Hematopoietic multipotent progenitor cell treated with erythropoietin and hydrocortisone succinate and interleukin-3 and kit ligand, for 15 days (in vitro differentiated cells): ENCODE data around the gene MPRIP.

ENCODE experiments used
- DNase-seq: peaks from one replicate; pipeline ENCODE4 v3.0.0-alpha.2; 2015; ENCODE audit warnings: low spot score

MPRIP gene

DNA sequence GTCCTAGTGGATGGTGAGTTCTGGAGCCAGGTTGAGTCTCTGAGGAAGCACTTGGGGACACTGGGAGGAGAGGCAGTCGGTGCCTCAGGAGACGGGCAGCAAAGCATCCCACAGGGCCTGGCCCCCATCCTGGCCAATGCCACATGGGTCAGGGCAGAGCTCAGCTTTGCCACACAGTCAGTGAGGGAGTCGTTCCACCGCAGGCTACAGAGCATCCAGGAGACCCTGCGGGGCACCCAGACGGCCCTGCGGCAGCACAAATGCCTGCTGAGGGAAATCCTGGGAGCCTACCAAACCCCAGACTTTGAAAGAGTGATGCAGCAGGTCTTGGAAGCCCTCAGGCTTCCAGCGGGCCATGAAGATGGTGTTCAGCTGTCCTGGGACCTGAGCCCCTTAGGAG lies 124.2 kb downstream of the MPRIP start:
- DNase-seq = no peak

DNA sequence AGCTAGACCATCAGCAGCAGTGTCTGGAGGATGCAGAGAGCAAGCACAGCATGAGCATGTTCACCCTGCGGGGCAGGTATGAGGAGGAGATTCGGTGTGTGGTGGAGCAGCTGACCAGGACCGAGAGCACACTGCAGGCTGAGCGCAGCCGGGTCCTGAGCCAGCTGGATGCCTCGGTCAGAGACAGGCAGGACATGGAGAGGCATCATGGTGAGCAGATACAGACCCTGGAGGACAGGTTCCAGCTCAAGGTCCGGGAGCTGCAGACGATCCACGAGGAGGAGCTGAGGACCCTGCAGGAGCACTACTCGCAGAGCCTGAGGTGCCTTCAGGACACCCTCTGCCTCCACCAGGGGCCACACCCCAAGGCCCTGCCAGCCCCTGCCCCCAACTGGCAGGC lies 125.1 kb downstream of the MPRIP start:
- no peak for DNase-seq

DNA sequence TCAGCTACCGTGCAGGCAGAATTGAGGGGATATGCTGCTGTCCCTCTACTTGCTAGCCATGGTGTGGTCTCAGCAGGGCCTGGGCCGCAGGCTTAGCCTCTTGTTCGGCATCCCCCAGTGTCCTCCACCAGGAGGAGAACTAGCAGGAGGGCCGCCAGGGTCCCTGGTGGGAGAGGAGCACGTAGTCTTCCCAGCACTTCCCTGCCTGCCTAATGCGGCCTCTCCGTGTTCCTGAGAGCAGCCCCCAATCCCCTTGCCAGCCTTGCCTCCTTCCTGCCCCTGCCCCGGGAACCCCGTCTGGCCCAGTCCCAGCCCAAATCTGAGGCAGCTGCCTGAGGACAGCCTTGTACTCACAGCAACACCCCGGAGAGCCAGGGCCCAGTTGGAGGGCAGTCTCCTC lies 125.7 kb downstream of the MPRIP start:
- no peak for DNase-seq

DNA sequence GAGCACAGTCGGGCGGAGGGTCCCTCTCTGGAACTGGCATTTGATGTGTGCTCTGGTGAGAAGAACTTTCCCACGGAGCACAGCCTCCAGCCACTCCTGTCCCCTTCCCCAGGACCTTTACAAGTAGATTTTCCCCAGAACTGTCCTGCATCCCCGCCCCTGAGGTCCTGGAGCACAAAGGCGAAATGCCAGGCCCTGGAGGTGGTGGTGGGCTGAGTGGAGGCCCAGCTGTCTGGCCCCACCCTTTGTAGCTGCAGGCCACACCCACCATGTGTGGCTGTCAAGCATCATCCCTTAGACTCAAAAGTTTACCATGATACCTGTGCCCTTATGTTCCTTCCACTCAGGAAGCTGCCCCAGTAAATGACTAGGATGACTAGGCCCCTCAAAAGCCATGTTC lies 126.1 kb downstream of the MPRIP start:
- no peak for DNase-seq

DNA sequence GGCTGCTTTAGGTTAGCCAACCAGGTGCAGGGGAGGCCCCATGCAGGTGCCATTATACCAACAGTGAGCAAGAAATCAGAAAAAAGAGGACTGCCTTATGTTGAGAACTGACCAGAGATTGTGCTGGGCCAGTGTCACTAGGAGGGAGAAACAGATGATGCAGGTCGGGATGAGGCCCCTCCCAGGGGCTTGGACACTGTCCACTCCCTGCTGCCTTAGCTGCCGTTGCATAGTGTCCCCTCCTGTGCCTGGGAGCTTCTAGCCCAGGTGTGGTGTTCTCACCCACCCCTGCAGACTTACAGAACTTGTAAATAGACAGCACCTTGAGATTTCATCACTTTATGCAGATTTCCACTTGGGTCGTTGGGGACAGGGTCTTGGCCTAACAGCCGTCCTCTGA lies 127.1 kb downstream of the MPRIP start:
- DNase-seq = no peak

DNA sequence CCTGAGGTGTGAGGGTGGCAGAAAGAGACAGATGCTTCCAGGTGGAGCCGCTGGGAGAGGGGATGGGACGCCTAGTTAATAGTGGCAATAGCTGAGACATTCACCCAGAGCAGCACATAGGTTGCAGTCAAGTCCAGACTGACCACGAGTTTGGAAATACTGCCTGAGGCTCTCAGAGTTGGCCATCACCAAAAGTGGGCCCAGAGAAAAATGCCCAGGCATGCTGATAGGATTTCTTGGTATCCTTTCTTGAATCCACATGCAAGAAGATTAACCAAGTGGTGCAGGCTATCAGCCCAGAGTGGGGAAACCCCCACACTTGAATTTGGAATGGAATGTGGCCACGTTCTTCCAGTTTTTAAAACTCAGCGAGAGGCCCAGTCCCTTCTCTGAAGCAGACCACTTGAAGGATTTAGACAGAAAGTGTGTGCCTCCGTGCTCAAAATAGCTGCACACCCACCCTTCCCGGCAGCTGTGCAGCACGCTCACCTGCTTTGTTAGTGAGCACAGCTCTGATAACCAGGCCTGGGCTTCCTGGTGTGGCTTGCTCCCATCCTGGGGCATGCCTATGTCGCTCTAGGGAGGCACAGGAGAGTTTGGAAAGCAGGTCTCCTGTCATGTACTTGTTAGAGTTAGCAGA lies 128.2 kb downstream of the MPRIP start:
- DNase-seq = no peak

DNA sequence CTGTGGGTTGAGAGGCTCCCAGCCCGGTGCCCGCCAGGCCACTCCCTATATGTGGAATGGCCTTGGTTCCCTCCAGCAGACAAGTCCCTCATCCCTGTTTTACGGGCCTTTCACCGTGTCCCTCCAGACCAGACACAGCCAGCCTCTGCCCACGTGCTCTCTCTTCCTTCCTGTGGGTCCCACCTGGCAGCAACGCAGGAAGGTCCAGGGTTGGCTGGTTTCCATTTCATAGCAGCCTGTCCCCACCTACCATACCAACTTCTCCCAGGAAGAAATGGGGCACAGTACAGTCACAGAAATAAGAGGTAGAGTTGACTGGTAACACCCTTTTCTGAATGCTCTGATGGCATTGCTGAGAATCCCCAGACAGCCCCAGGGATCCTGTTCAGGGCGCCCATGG lies 128.9 kb downstream of the MPRIP start:
- DNase-seq = no peak

DNA sequence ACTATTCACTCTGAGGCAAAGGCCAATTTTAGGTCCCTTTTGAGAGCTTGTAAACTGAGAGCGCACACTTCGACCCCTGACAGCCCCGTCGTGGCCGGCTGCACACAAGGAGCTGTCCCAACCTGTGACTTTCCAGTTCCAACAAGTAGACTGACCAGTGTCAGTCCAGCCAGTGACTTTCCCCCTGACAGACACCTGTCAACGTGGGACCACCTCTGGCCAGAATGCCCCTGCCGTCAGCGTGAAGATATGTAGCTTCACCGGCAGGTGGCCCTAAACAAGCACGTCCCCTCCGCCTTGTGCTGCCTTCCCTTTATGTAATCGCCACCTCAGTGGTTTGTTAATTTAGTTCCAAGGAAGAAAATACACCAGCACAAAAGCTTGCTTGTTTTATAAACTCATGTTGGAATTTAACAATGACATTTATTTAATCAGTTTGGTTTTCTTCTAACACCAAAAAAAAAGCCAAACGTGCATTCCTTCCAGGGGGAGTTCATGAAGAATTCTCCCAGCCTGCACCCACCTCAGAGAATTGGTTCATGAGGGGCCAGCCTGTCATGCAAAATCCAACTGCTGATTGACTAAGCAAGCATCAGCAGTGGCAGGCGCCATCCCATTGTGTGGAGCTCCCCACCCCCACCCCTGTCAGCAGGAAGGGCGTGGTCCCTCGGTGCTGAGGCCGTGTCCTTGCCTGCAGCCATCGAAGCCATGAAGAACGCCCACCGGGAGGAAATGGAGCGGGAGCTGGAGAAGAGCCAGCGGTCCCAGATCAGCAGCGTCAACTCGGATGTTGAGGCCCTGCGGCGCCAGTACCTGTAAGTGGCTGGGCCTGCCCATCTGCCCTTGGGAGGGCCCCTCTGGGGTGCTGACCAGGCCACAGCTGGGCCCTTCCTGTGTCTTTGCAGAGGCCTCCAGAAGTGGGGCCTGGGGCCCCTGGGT lies 130.0 kb downstream of the MPRIP start:
- no peak for DNase-seq

DNA sequence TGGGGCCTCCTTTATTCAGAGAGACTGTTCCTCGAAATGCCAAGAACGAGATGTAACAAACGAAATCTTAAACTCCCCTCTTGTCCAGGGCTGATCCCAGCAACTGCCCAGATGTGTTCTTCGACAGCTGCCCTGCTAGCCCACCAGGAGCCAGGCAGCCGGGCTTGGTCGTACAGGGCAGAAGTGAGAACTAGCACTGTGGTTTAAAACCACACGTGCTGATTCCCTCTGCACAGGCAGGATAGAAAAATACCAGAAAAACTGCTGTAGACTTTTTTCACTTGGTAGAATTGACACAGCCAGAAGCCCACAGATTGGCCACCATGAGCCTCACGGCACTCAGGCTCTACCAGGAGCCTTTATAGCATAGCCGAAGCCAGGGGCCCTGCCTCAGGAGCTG lies 130.7 kb downstream of the MPRIP start:
- no peak for DNase-seq

DNA sequence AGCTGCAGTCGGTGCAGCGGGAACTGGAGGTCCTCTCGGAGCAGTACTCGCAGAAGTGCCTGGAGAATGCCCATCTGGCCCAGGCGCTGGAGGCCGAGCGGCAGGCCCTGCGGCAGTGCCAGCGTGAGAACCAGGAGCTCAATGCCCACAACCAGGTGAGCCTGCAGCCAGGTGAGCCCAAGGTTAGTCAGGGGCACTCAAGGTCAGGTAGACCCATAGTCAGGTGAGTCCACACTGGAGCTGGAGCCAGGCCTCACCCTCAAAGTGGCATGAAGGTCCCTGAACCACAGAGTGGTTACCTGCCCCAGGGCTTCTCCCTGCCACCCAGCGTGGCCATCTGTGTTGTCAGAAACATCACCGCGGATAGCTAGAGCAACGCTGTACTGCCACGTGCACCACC lies 131.7 kb downstream of the MPRIP start:
- DNase-seq = no peak

DNA sequence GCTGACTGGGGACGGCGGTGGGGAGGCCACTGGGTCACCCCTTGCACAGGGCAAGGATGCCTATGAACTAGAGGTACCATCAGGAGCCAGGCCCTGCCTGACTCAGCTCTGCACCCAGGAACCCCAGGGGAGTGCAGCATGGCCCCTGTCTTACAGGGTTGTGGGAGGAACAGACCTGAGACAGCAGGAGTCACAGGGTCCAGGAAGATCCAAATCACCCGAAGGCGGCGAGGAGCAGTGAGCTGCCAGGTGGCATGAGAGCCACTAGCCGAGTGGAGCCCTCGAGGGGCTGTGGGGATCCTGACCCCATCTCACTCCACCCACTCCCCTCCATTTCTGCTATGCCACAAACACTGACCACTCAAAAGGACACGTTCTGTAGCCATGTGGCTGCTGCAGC lies 133.1 kb downstream of the MPRIP start:
- DNase-seq = no peak

DNA sequence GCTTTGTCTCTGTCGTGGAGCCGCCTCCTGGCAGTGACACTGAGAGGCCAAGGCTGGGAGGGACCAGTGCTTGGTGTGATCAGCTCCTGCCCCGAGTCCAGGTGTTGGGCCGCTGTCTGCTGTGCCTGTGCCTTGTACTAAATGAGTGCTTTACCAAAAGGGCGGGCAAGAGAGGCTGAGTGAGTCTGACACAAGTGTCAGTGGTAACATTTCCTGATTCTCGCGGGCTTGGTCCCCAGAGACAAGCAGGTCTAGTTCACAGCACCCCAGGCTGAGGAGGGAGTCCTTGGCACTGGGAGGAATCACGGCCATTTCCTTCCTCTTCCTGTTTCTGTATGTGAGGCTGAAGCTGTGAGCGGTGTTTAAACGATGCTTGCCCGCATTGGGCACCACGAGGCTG lies 133.7 kb downstream of the MPRIP start:
- DNase-seq = no peak

DNA sequence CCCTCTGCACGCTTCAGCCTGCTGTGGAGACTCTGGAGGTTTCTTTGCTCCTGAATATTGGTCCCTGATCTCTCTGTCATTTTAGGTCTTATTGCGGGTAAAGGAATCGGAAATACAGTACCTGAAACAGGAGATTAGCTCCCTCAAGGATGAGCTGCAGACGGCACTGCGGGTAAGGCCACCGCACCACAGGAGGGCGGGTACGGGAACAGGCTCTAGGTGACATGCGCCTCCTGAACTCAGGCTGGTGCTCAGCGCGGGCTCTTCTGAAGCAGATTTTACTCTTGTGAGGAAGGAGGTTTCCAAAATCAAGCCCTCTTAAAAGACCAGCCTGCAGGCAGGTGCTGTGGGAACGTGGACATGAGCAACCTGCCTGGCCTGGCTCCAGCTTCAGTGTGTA lies 134.1 kb downstream of the MPRIP start:
- no peak for DNase-seq

DNA sequence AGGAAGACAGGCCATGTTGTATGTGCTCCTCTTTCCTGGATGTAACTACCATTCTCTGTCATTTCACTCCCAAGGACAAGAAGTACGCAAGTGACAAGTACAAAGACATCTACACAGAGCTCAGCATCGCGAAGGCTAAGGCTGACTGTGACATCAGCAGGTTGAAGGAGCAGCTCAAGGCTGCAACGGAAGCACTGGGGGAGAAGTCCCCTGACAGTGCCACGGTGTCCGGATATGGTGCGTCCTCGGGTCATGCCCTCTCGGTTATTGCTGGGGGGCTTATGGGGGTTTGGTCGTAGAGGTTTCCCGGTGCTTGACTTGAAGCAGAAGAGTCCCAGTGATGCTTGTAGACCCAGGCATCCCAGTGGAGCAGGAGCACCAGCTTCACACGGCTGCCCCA lies 134.9 kb downstream of the MPRIP start:
- no peak for DNase-seq

DNA sequence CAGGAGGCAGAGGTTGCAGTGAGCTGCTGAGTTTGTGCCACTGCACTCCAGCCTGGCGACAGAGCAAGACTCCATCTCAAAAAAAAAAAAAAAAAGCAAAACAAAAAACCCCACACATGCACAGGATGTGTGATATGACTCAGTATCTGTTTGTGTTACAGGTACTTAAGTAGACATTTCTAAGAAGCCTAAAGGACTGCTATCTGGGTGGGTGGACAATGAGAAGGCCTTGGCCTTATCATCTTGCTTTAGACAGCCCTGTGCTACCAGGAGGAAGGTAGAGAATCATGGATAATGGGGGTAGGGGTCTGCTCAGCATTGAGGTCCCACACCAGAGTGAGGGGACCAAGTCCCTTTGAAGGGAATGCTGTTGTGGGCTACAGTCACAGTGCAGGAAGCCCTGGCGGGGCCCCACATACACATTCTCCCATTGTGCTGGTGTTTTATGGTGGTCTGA lies 137.1 kb downstream of the MPRIP start:
- no peak for DNase-seq

DNA sequence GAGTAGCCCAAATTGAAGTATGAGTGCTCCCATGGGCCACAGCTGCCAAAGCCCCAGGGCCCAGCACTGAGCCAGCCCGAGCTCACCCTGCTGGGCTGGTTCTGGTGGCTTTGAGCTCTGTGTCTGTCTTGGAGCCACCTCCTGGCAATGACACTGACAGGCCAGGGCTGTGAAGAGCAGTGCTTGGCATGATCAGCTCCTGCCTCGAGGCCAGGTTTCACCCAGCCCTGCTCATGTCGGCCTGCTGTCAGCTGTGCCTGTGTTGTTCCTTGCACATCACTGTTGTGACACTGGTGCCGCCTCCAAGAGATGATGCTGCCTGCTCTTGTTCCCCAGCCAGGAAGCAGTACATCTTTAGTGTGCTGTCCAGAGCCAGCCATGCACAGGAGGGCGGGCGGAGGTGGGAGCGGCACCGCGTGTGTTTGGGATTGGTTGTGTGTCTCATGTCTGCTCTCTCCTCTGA lies 137.9 kb downstream of the MPRIP start:
- DNase-seq = no peak

DNA sequence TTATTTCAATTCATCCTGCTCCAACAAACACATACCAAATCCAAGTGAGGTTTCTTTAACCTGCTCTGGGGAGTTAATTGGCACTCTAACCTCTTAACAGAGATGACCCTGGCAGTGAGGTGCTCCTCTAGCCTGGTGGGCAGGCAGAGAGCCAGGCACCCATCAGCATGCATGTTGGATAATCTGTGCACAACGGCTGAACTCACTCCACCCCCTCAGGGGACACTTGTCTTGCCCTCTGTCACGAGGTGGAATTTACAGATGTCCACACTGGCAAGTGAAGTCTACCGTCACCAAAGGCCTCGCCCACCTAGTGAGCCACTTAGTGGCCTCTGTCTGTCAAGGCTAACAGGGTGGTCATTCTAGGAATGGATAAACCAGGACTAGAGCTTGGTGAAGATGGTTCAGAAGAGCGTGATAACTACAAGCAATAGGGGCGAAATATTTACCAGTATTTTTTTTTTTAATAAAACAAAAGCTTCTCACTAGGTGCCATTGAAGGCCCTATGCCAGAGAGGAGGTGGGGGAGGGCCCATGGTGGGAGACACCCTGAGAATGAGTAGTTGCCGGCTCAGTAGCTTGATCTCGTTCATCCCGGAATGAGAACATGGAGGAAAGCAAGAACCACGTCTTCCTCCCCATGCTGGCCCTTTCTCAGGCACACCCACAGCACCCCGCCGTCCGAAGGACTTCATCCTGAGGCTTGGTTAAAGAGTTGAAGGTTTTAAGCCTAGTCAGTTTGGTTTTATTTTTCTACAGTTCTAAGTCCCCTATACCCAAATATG lies 138.7 kb downstream of the MPRIP start:
- no peak for DNase-seq

DNA sequence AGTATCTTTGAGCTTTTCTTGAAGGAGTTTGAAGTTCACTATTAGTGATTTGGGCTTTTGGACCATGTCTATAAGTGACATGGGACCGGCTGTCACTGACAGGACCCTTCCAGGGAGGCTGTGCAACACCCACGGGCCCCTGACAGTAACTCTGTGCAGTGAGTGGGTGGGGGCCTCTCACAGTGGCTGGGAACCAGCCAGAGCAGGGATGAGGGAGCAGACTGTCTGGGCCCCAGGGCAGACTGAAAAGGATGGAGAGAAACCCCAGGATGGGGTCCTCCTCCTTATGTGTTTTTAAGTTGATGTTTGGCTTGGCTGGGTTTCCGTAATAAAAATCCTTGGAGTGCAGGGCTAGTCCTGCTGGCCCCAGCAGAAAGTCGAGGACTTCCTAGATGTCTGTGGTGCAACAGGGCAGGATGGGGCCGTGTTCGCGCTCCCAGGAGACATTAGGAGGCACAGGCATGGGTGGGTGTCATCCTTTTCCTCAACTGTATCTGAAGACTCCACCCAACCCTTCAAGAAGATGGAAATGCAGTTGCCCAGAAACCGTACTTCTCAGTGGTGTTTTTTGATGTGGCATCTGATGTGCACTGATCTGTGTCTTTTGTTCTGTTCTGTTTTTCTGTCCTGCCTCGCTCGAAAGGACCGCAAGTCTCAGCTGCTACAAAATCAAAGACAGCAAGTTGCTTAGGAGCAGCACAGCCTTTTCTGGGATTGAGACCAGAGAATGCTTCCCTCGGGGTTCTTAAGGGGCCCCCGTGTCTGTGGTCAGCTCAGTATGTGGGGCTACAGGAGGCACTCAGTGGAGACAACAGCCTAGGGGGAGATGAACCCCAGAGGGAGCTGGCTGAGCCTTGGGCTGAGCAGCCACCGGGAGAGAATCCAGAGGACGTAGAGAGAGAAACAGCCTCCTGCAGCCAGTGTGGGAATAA lies 139.7 kb downstream of the MPRIP start:
- DNase-seq = no peak

DNA sequence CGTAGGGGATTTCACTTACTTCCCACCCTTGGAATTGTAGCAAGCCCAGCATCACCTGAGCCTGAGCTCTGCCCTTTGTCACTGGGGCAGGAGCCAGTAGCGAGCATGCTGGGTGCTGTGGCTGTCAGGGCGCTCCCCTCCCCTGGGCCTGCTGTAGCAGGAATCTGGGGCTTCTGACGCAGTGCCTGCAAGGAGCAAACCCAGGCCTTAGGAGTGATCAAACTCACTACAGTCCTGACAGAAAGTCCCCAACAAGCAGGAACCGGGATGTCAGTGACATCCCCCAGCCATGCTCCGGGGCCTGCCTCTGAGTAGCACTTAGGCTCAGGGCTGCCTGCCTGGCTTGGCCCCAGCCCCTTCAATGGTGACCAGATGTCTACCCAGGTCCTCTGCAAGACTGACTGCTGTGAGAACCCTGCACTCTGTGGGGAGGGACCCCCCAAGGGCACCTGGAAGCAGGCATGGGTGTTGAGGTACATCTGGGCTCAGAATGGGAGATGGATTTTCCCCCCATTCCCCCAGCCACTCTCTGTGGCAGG lies 140.4 kb downstream of the MPRIP start:
- no peak for DNase-seq

DNA sequence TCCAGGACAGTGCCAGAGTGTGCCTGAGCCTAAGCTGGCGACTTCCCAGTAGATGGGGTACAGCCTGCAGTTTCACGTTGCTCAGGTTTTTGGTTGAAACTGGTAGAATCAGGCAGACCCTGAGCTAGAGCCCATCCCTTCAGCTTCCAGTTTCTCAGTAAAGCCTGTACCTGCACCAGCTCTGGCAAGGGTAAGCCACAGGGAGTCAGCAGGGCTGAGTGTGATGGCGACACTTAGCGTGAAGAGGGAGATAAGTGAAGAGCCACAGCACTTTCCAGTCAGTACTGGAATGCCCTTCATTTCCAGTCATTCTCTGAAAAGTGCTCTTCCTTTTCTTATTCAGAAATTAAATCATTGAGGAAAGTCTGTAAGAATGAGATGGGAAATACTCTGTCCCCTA lies 141.5 kb downstream of the MPRIP start:
- DNase-seq = no peak
